ENCODE measurements around the gene UBR3.
"Not testable (repeated sequence)": the region's sequence is repeated elsewhere in the genome, so short reads cannot be mapped to it uniquely, and the experiment has no call there.

Gene UBR3

GRCh38 chr2:170113168-170113894 lies 286.1 kb downstream of the UBR3 start:
- H3K4me3 ChIP-seq (ENCODE audit: low read length) = no peak overlapping the region
- TF ChIP-seq ZNF274 (IDR thresholded peaks at IDR 0.05; ENCODE audit: low read depth, low read length) = no peak

GRCh38 chr2:170115501-170116229 lies 288.4 kb downstream of the UBR3 start:
- TF ChIP-seq ZNF274 (IDR thresholded peaks at IDR 0.05; ENCODE audit: low read depth, low read length) = no peak
- no peak overlapping the region for H3K4me3 ChIP-seq (ENCODE audit: low read length)

GRCh38 chr2:170118641-170119040 lies 291.4 kb downstream of the UBR3 start:
- no peak for TF ChIP-seq ZNF274 (IDR thresholded peaks at IDR 0.05; ENCODE audit: low read depth, low read length)
- H3K4me3 ChIP-seq (ENCODE audit: low read length) = no peak overlapping the region

GRCh38 chr2:170119326-170119725 lies 292.1 kb downstream of the UBR3 start:
- not testable (repeated sequence) for H3K4me3 ChIP-seq (ENCODE audit: low read length)

- no peak for TF ChIP-seq ZNF274 (IDR thresholded peaks at IDR 0.05; ENCODE audit: low read depth, low read length)
- H3K4me3 ChIP-seq (ENCODE audit: low read length) = no peak overlapping the region
These were observed 294.4 kb downstream of the UBR3 start for GRCh38 chr2:170121689-170122088.

GRCh38 chr2:170122883-170123547 lies 295.8 kb downstream of the UBR3 start:
- H3K4me3 ChIP-seq (ENCODE audit: low read length) = no peak overlapping the region
- TF ChIP-seq ZNF274 (IDR thresholded peaks at IDR 0.05; ENCODE audit: low read depth, low read length) = no peak

GRCh38 chr2:170123593-170123992 lies 296.3 kb downstream of the UBR3 start:
- no peak overlapping the region for H3K4me3 ChIP-seq (ENCODE audit: low read length)
- no peak for TF ChIP-seq ZNF274 (IDR thresholded peaks at IDR 0.05; ENCODE audit: low read depth, low read length)

- H3K4me3 ChIP-seq (ENCODE audit: low read length) = not testable (repeated sequence)
These were observed 299.0 kb downstream of the UBR3 start for GRCh38 chr2:170126138-170126728.

Data from GM08714 (cell line).